Ascending aorta (tissue), 2 donors: ENCODE results near the gene CRTC3. TPM values are rescaled to one million over a fixed set of nuclear protein-coding genes. Genes with fewer than 3 reads are reported as not detected.

Source experiments
- DNase-seq, 2 donors: peaks; one replicate each; pipeline ENCODE4 v3.0.0-alpha.2; 2019; ENCODE audit warnings: low spot score in 2 of 2
- H3K27ac ChIP-seq, 2 donors: fragments of 200-600 bp; sonication (generic); one replicate each; pipeline ENCODE4 v1.5.1; 2016 to 2017; ENCODE audit warnings: mild to moderate bottlenecking in 1 of 2
- H3K27me3 ChIP-seq: fragments of 200-600 bp; sonication (generic); one replicate; pipeline ENCODE4 v1.5.1; 2017
- H3K36me3 ChIP-seq, 2 donors: fragments of 200-600 bp; sonication (generic); one replicate each; pipeline ENCODE4 v1.5.1; 2016
- H3K4me1 ChIP-seq, 2 donors: fragments of 200-600 bp; sonication (generic); one replicate each; pipeline ENCODE4 v1.5.1; 2016 to 2017; ENCODE audit warnings: mild to moderate bottlenecking in 1 of 2
- H3K4me3 ChIP-seq, 2 donors: fragments of 200-600 bp; sonication (generic); one replicate each; pipeline ENCODE4 v1.5.1; 2016 to 2017; ENCODE audit warnings: mild to moderate bottlenecking in 1 of 2
- H3K9me3 ChIP-seq, 2 donors: fragments of 200-600 bp; sonication (generic); one replicate each; pipeline ENCODE4 v1.5.1; 2016
- CTCF ChIP-seq, 3 experiments: fragments of 200-600 bp in 2 of 3; fragments of 450-650 bp in 1 of 3; sonication (generic) in 2 of 3; IDR thresholded peaks; one replicate each; pipeline ENCODE4 v1.5.1; 2016 to 2019; ENCODE audit warnings: antibody characterized with exemption in 3 of 3, mild to moderate bottlenecking in 1 of 3, moderate library complexity in 1 of 3
- intact Hi-C: fragments of 100-400 bp; cut with DNase I; formaldehyde crosslinking; loops from one replicate; pipeline ENCODE4 v1.15.1; 2023
- total RNA-seq: library from RNA; depleted of rRNA; stranded (reverse); fragments of >200 nt; gene quantifications from one replicate; pipeline ENCODE4 v1.1.0, GENCODE V29; 2016

CRTC3 gene
- total RNA-seq, 1 donor from 2014 or later: 35.5 TPM

GRCh38 chr15:90680371-90680935 lies 150.7 kb downstream of the CRTC3 start:
- peak overlapping the region; percentile 87 to 92 for H3K27ac ChIP-seq
- no peak for TF ChIP-seq CTCF (IDR thresholded peaks at IDR 0.05)
- H3K9me3 ChIP-seq: no peaks in the 10 kb centered on the region
- no peaks in the 10 kb centered on the region for H3K36me3 ChIP-seq
- H3K4me3 ChIP-seq: no peak overlapping the region
- no peaks in the 10 kb centered on the region for H3K27me3 ChIP-seq
- intact Hi-C loops: loop anchor here (2.0 kb wide), 1 partner anchor 36 kb away; the partner anchor contains the start of gene BLM
- peaks cover 4 to 17% of the 10 kb centered on the region in 2 donors for H3K4me1 ChIP-seq
- peak in 1 of 2 donors; percentile 86 for DNase-seq

GRCh38 chr15:90681056-90681455 lies 151.3 kb downstream of the CRTC3 start:
- Histone ChIP-seq H3K27me3 (no peaks in the 10 kb centered on the region), H3K4me1 (peaks cover 4 to 17% of the 10 kb centered on the region in 2 donors), H3K4me3 (no peak overlapping the region), H3K36me3 (no peaks in the 10 kb centered on the region), H3K9me3 (no peaks in the 10 kb centered on the region), H3K27ac (peak overlapping the region; percentile 87 to 92)
- DNase-seq: no peak
- no peak for TF ChIP-seq CTCF (IDR thresholded peaks at IDR 0.05)
- intact Hi-C loops: loop anchor here (2.0 kb wide), 1 partner anchor 36 kb away; the partner anchor contains the start of gene BLM

- DNase-seq: peak in 1 of 2 donors; percentile 79
- Histone ChIP-seq H3K4me3 (no peak overlapping the region), H3K27me3 (no peaks in the 10 kb centered on the region), H3K4me1 (peaks cover 4 to 17% of the 10 kb centered on the region in 2 donors), H3K36me3 (no peaks in the 10 kb centered on the region), H3K27ac (peak overlapping the region; percentile 87 to 92), H3K9me3 (no peaks in the 10 kb centered on the region)
- intact Hi-C loops: loop anchor here (2.0 kb wide), 1 partner anchor 35 kb away; the partner anchor contains the start of gene BLM
- no peak for TF ChIP-seq CTCF (IDR thresholded peaks at IDR 0.05)
Observed at GRCh38 chr15:90681480-90681879, 151.8 kb downstream of the CRTC3 start.

GRCh38 chr15:90683371-90683770 lies 153.6 kb downstream of the CRTC3 start:
- no peak overlapping the region for H3K27ac ChIP-seq
- H3K4me1 ChIP-seq: peaks cover 4 to 17% of the 10 kb centered on the region in 2 donors
- no peak overlapping the region for H3K4me3 ChIP-seq
- no peaks in the 10 kb centered on the region for H3K36me3 ChIP-seq
- intact Hi-C loops: no loop called here
- no peak for DNase-seq
- no peaks in the 10 kb centered on the region for H3K27me3 ChIP-seq
- no peaks in the 10 kb centered on the region for H3K9me3 ChIP-seq
- TF ChIP-seq CTCF (IDR thresholded peaks at IDR 0.05): no peak

- Histone ChIP-seq H3K9me3 (no peaks in the 10 kb centered on the region), H3K27me3 (no peaks in the 10 kb centered on the region), H3K27ac (no peak overlapping the region), H3K4me1 (peaks cover 4 to 17% of the 10 kb centered on the region in 2 donors), H3K4me3 (no peak overlapping the region), H3K36me3 (no peaks in the 10 kb centered on the region)
- DNase-seq: no peak
- intact Hi-C loops: no loop called here
- TF ChIP-seq CTCF (IDR thresholded peaks at IDR 0.05): no peak
Observed at GRCh38 chr15:90683876-90684275, 154.2 kb downstream of the CRTC3 start.
